ENCODE measurements around the gene DENND2A.

- TF ChIP-seq CTCF (IDR thresholded peaks at IDR 0.05; ENCODE audit: low read depth, low read length, missing input control): no peak
- TF ChIP-seq JUND (IDR thresholded peaks at IDR 0.05): no peak
- TF ChIP-seq REST (IDR thresholded peaks at IDR 0.05): no peak
These were observed 40.3 kb downstream of the DENND2A start for GRCh38 chr7:140600341-140600740.

Data from liver (tissue), 3 donors.